SK-N-SH treated with all-trans-retinoic acid at 6 μM for 48 hours (cell line): ENCODE data around the gene CCDC150.

Experiments used
- ATAC-seq: fragments of 200-7000 bp; cut with Tn5 transposase; 3 replicates; pipeline ENCODE4 v1.9.1; 2020; ENCODE audit warnings: mild to moderate bottlenecking, moderate library complexity
- ARNTL ChIP-seq: fragments of 450-650 bp; formaldehyde crosslinking; IDR thresholded peaks from 2 replicates; pipeline ENCODE4 v1.5.0; 2020; ENCODE audit warnings: low read depth, mild to moderate bottlenecking, moderate library complexity, borderline replicate concordance
- BACH2 ChIP-seq: fragments of 250-450 bp; sonication (Bioruptor Pico); IDR thresholded peaks from 2 replicates; pipeline ENCODE4 v1.9.0; 2021; ENCODE audit warnings: mild to moderate bottlenecking, borderline replicate concordance
- CSDC2 ChIP-seq: fragments of 250-450 bp; sonication (Bioruptor Pico); IDR thresholded peaks from 2 replicates; pipeline ENCODE4 v1.5.0; 2020; ENCODE audit warnings: mild to moderate bottlenecking, moderate library complexity
- ESRRG ChIP-seq: fragments of 250-450 bp; sonication (Bioruptor Pico); IDR thresholded peaks from 2 replicates; pipeline ENCODE4 v1.6.1; 2021; ENCODE audit warnings: mild to moderate bottlenecking
- ISL1 ChIP-seq: fragments of 250-450 bp; sonication (Bioruptor Pico); IDR thresholded peaks from 2 replicates; pipeline ENCODE4 v2.1.2; 2022; ENCODE audit warnings: mild to moderate bottlenecking, moderate library complexity
- OSR1 ChIP-seq: fragments of 250-450 bp; sonication (Bioruptor Pico); IDR thresholded peaks from 2 replicates; pipeline ENCODE4 v1.8.0; 2022; ENCODE audit warnings: moderate library complexity, mild to moderate bottlenecking, inconsistent platforms
- PPARA ChIP-seq: fragments of 250-450 bp; sonication (Bioruptor Pico); IDR thresholded peaks from 2 replicates; pipeline ENCODE4 v1.5.0; 2020; ENCODE audit warnings: mild to moderate bottlenecking, borderline replicate concordance
- RARB ChIP-seq: fragments of 250-450 bp; sonication (Bioruptor Pico); IDR thresholded peaks from 2 replicates; pipeline ENCODE4 v1.8.0; 2021; ENCODE audit warnings: mild to moderate bottlenecking, moderate library complexity
- TCF4 ChIP-seq: fragments of 250-450 bp; sonication (Bioruptor Pico); IDR thresholded peaks from 2 replicates; pipeline ENCODE4 v1.8.0; 2021; ENCODE audit warnings: mild to moderate bottlenecking, moderate library complexity, borderline replicate concordance
- TOX ChIP-seq: fragments of 250-450 bp; sonication (Bioruptor Pico); IDR thresholded peaks from 2 replicates; pipeline ENCODE4 v1.8.0; 2021; ENCODE audit warnings: mild to moderate bottlenecking, moderate library complexity, borderline replicate concordance
- ZC3H10 ChIP-seq: fragments of 250-450 bp; sonication (Bioruptor Pico); IDR thresholded peaks from 2 replicates; pipeline ENCODE4 v1.5.1; 2021; ENCODE audit warnings: mild to moderate bottlenecking, moderate library complexity
- ZFP3 ChIP-seq: fragments of 250-450 bp; sonication (Bioruptor Pico); IDR thresholded peaks from 2 replicates; pipeline ENCODE4 v1.5.0; 2020; ENCODE audit warnings: mild to moderate bottlenecking, moderate library complexity
- ZFP30 ChIP-seq: fragments of 450-650 bp; formaldehyde crosslinking; IDR thresholded peaks from 2 replicates; pipeline ENCODE4 v1.5.0; 2022; ENCODE audit warnings: mild to moderate bottlenecking, moderate library complexity
- ZNF565 ChIP-seq: fragments of 450-650 bp; formaldehyde crosslinking; conservative IDR thresholded peaks from 2 replicates; pipeline ENCODE4 v1.5.0; 2020; ENCODE audit warnings: low read depth, mild to moderate bottlenecking, moderate library complexity
- ZNF70 ChIP-seq: fragments of 450-650 bp; formaldehyde crosslinking; IDR thresholded peaks from 2 replicates; pipeline ENCODE4 v1.5.0; 2020; ENCODE audit warnings: mild to moderate bottlenecking, moderate library complexity
- ZNF8 ChIP-seq: fragments of 450-650 bp; formaldehyde crosslinking; IDR thresholded peaks from 2 replicates; pipeline ENCODE4 v1.5.0; 2020; ENCODE audit warnings: mild to moderate bottlenecking, moderate library complexity
- TF ChIP-seq, protein P1 (sequence below): fragments of 250-450 bp; sonication (Bioruptor Pico); IDR thresholded peaks from 2 replicates; pipeline ENCODE4 v1.5.1; 2021; ENCODE audit warnings: mild to moderate bottlenecking, moderate library complexity
- TF ChIP-seq, protein P2 (sequence below): fragments of 250-450 bp; sonication (Bioruptor Pico); IDR thresholded peaks from 2 replicates; pipeline ENCODE4 v1.8.0; 2021; ENCODE audit warnings: low read depth, mild to moderate bottlenecking, moderate library complexity, borderline replicate concordance
- TF ChIP-seq, protein P3 (sequence below): fragments of 250-450 bp; sonication (Bioruptor Pico); IDR thresholded peaks from 2 replicates; pipeline ENCODE4 v1.5.0; 2020; ENCODE audit warnings: mild to moderate bottlenecking, moderate library complexity
- TF ChIP-seq, protein P4 (sequence below): fragments of 250-450 bp; sonication (Bioruptor Pico); IDR thresholded peaks from 2 replicates; pipeline ENCODE4 v1.8.0; 2020; ENCODE audit warnings: mild to moderate bottlenecking, moderate library complexity, borderline replicate concordance

The CCDC150 gene

DNA sequence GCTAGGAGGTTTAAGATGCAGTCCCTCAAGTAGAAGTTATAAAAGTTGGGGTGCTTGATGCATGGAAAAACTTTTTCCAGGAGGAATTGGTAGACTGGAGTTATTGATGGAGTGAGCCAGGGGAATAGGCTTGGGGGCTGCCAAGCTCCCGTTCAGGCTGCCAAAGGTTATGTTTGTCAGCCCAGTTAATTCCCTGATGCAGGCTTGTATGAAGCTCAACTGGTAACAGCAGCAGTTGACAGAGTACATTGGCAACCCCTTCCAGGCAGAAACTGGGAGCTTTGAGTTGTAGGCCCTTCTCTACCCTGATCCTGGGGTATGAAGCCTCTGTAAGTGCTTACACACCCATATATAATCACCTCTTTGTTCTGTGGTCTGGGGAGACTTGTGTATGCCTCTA, 16.2 kb downstream of the CCDC150 start (continued):
- TF ChIP-seq, protein P1, sequence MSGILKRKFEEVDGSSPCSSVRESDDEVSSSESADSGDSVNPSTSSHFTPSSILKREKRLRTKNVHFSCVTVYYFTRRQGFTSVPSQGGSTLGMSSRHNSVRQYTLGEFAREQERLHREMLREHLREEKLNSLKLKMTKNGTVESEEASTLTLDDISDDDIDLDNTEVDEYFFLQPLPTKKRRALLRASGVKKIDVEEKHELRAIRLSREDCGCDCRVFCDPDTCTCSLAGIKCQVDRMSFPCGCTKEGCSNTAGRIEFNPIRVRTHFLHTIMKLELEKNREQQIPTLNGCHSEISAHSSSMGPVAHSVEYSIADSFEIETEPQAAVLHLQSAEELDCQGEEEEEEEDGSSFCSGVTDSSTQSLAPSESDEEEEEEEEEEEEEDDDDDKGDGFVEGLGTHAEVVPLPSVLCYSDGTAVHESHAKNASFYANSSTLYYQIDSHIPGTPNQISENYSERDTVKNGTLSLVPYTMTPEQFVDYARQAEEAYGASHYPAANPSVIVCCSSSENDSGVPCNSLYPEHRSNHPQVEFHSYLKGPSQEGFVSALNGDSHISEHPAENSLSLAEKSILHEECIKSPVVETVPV (CRISPR knock-in tag): no peak
- no peak for TF ChIP-seq ZFP3 (CRISPR knock-in tag)
- TF ChIP-seq, protein P2, sequence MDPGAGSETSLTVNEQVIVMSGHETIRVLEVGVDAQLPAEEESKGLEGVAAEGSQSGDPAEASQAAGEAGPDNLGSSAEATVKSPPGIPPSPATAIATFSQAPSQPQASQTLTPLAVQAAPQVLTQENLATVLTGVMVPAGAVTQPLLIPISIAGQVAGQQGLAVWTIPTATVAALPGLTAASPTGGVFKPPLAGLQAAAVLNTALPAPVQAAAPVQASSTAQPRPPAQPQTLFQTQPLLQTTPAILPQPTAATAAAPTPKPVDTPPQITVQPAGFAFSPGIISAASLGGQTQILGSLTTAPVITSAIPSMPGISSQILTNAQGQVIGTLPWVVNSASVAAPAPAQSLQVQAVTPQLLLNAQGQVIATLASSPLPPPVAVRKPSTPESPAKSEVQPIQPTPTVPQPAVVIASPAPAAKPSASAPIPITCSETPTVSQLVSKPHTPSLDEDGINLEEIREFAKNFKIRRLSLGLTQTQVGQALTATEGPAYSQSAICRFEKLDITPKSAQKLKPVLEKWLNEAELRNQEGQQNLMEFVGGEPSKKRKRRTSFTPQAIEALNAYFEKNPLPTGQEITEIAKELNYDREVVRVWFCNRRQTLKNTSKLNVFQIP (CRISPR knock-in tag): no peak
- no peak for TF ChIP-seq PPARA
- no peak for TF ChIP-seq ZC3H10 (CRISPR knock-in tag)
- TF ChIP-seq CSDC2 (CRISPR knock-in tag): no peak
- no peak for TF ChIP-seq ZNF8 (CRISPR knock-in tag)

DNA sequence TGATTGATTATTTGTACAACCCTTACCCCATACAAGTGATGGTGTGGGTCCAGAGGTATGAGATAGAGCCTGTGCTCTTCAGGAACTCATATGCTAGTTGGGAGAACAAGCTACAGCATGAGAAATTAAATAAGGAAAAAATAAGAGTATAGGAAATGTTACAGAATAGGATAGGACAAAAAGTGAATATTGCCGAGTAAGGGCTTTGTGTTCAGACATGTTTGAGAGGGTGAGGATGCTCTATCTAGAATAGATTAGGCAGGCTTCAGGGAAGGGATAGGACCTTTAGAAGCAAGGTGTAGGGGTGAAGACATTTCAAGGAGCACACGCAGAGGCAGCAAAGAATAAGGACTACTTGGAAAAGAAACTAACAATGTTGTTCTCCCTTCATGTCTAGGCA, 17.8 kb downstream of the CCDC150 start:
- ATAC-seq: no peak
- no peak for TF ChIP-seq ZNF70 (CRISPR knock-in tag)
- TF ChIP-seq, protein P1 (CRISPR knock-in tag): no peak
- TF ChIP-seq TCF4: no peak
- no peak for TF ChIP-seq PPARA
- no peak for TF ChIP-seq RARB (CRISPR knock-in tag)
- TF ChIP-seq, protein P3, sequence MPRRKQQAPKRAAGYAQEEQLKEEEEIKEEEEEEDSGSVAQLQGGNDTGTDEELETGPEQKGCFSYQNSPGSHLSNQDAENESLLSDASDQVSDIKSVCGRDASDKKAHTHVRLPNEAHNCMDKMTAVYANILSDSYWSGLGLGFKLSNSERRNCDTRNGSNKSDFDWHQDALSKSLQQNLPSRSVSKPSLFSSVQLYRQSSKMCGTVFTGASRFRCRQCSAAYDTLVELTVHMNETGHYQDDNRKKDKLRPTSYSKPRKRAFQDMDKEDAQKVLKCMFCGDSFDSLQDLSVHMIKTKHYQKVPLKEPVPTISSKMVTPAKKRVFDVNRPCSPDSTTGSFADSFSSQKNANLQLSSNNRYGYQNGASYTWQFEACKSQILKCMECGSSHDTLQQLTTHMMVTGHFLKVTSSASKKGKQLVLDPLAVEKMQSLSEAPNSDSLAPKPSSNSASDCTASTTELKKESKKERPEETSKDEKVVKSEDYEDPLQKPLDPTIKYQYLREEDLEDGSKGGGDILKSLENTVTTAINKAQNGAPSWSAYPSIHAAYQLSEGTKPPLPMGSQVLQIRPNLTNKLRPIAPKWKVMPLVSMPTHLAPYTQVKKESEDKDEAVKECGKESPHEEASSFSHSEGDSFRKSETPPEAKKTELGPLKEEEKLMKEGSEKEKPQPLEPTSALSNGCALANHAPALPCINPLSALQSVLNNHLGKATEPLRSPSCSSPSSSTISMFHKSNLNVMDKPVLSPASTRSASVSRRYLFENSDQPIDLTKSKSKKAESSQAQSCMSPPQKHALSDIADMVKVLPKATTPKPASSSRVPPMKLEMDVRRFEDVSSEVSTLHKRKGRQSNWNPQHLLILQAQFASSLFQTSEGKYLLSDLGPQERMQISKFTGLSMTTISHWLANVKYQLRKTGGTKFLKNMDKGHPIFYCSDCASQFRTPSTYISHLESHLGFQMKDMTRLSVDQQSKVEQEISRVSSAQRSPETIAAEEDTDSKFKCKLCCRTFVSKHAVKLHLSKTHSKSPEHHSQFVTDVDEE (CRISPR knock-in tag): no peak
- TF ChIP-seq BACH2 (CRISPR knock-in tag): no peak
- no peak for TF ChIP-seq ARNTL (CRISPR knock-in tag)
- TF ChIP-seq ZFP30 (CRISPR knock-in tag): no peak
- no peak for TF ChIP-seq OSR1 (CRISPR knock-in tag)
- no peak for TF ChIP-seq ISL1 (CRISPR knock-in tag)
- no peak for TF ChIP-seq ZC3H10 (CRISPR knock-in tag)
- no peak for TF ChIP-seq TOX
- TF ChIP-seq, protein P4, sequence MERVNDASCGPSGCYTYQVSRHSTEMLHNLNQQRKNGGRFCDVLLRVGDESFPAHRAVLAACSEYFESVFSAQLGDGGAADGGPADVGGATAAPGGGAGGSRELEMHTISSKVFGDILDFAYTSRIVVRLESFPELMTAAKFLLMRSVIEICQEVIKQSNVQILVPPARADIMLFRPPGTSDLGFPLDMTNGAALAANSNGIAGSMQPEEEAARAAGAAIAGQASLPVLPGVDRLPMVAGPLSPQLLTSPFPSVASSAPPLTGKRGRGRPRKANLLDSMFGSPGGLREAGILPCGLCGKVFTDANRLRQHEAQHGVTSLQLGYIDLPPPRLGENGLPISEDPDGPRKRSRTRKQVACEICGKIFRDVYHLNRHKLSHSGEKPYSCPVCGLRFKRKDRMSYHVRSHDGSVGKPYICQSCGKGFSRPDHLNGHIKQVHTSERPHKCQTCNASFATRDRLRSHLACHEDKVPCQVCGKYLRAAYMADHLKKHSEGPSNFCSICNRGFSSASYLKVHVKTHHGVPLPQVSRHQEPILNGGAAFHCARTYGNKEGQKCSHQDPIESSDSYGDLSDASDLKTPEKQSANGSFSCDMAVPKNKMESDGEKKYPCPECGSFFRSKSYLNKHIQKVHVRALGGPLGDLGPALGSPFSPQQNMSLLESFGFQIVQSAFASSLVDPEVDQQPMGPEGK (CRISPR knock-in tag): no peak
- no peak for TF ChIP-seq ZNF8 (CRISPR knock-in tag)
- no peak for TF ChIP-seq ZFP3 (CRISPR knock-in tag)
- no peak for TF ChIP-seq CSDC2 (CRISPR knock-in tag)
- TF ChIP-seq, all 23 proteins: peak for 0

DNA sequence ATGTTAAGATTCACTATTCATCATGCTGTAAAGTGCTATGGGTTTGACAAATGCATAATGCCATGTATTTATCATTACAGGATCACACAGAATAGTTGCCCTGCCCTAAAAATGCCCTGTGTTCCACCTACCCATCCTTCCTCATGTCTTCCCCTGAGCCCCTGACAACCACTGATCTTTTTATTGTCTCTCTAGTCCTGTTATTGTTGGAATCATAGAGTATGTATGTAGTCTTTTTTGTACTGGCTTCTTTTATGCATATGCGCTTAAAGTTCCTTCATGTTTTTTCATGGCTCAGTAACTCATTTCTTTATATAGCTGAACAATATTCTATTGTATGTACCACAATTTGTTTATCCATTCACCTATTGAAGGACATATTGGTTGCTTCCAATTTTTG, 20.3 kb downstream of the CCDC150 start:
- ATAC-seq: no peak; the same call in 2 of the 3 replicates

More for the DNA sequence above, 20.3 kb downstream of the CCDC150 start:
- no peak for TF ChIP-seq BACH2 (CRISPR knock-in tag)
- TF ChIP-seq, protein P1 (CRISPR knock-in tag): no peak
- TF ChIP-seq ZNF8 (CRISPR knock-in tag): no peak
- TF ChIP-seq ISL1 (CRISPR knock-in tag): no peak
- TF ChIP-seq PPARA: no peak
- no peak for TF ChIP-seq OSR1 (CRISPR knock-in tag)
- no peak for TF ChIP-seq ZNF565
- TF ChIP-seq ZNF70 (CRISPR knock-in tag): no peak
- TF ChIP-seq CSDC2 (CRISPR knock-in tag): no peak
- TF ChIP-seq RARB (CRISPR knock-in tag): no peak
- TF ChIP-seq ESRRG (CRISPR knock-in tag): no peak
- TF ChIP-seq, protein P3 (CRISPR knock-in tag): no peak
- no peak for TF ChIP-seq ZFP30 (CRISPR knock-in tag)
